Bronchial epithelial cell (primary cell): ENCODE data around the gene ITGAL. TPM values are rescaled to one million over a fixed set of nuclear protein-coding genes. Genes with fewer than 3 reads are reported as not detected.
A peak's percentile ranks its signal among the peaks of the same experiment; 100 is the strongest.
"Not testable (repeated sequence)": the region's sequence is repeated elsewhere in the genome, so short reads cannot be mapped to it uniquely, and the experiment has no call there.

Experiments
- DNase-seq: peaks from one replicate; pipeline ENCODE4 v3.0.0-alpha.2; 2010; ENCODE audit warnings: low read depth
- FAIRE-seq: peaks from 2 replicates; lab custom pipeline; 2011; peaks lifted over from hg19 to GRCh38; lab: Jason Lieb, UNC
- H3K27me3 ChIP-seq: 2 replicates; pipeline ENCODE4 v1.5.1; 2011; ENCODE audit warnings: low read length; ENCODE audit not compliant: control insufficient read depth, insufficient read depth
- H3K36me3 ChIP-seq: 2 replicates; pipeline ENCODE4 v1.5.1; 2011; ENCODE audit warnings: low read length; ENCODE audit not compliant: control insufficient read depth, insufficient read depth
- H3K4me3 ChIP-seq: 2 replicates; pipeline ENCODE4 v1.5.1; 2011; ENCODE audit warnings: mild to moderate bottlenecking, low read depth, low read length, control low read depth
- total RNA-seq: library from RNA; depleted of rRNA; stranded (reverse); fragments of >200 nt; gene quantifications from 2 replicates; pipeline ENCODE4 v1.2.1, GENCODE V29; 2014
- TF ChIP-seq, protein P1 (sequence below): IDR thresholded peaks from 2 replicates; pipeline ENCODE4 v1.5.1; 2011; ENCODE audit warnings: mild to moderate bottlenecking, moderate library complexity, low read length, control low read depth, inconsistent platforms; ENCODE audit not compliant: insufficient read depth, severe bottlenecking

ITGAL gene
- total RNA-seq, 1 donor from 2014 or later, result not detected

DNA sequence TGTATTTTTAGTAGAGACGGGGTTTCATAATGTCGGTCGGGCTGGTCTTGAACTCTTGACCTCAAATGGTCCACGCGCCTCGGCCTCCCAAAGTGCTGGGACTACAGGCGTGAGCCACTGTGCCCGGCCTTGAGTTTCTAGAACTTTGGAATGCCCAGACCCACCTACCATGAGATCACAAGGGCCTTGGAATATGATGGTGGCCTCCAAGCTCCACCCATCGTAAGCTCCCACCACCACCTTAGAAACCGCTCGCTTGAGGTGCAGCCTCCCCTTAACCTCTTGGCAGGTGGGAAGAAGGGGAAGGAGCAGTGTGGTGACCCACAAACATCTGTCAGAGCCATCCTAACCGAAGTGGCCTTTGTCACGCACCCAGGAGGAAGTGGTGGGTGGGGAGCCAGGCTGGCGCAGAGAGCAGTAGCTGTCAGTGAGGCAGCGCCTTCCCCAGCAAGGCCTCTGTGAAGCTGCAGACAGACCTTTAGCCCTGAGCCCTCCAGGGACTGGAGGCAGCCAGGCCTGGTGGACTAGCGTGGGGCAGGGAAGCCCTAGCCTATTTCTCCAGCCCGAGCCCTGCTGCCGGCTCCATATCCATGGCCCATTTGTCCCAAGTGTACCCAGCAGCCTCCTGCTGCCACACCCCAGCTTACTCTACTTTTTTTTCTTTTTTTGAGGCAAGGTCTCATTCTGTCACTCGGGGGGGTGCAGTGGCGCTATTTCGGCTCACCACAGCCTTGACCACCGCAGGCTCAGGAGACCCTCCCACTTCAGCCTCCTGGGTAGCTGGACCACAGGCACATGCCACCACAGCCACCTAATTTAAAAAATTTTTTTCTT, 13.8 kb upstream of the ITGAL start:
- no peak for FAIRE-seq
- no peaks in the 10 kb centered on the region for H3K36me3 ChIP-seq
- TF ChIP-seq, protein P1, sequence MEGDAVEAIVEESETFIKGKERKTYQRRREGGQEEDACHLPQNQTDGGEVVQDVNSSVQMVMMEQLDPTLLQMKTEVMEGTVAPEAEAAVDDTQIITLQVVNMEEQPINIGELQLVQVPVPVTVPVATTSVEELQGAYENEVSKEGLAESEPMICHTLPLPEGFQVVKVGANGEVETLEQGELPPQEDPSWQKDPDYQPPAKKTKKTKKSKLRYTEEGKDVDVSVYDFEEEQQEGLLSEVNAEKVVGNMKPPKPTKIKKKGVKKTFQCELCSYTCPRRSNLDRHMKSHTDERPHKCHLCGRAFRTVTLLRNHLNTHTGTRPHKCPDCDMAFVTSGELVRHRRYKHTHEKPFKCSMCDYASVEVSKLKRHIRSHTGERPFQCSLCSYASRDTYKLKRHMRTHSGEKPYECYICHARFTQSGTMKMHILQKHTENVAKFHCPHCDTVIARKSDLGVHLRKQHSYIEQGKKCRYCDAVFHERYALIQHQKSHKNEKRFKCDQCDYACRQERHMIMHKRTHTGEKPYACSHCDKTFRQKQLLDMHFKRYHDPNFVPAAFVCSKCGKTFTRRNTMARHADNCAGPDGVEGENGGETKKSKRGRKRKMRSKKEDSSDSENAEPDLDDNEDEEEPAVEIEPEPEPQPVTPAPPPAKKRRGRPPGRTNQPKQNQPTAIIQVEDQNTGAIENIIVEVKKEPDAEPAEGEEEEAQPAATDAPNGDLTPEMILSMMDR, result no peak
- no peak overlapping the region for H3K4me3 ChIP-seq
- no peaks in the 10 kb centered on the region for H3K27me3 ChIP-seq
- no peak for DNase-seq

DNA sequence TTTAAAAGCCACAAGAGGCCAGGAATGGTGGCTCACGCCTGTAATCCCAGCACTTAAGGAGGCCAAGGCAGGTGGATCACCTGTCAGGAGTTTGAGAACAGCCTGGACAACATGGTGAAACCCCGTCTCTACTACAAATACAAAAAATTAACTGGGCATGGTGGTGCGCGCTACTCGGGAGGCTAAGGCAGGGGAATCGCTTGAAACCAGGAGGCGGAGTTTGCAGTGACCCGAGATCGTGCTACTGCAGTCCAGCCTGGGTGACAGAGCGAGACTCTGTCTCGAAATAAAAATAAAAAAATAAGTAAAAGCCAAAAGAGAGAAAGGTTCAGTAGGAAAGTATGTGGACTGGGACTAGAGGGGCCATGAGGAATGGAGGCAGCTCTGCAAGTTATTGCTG, 13.1 kb upstream of the ITGAL start:
- Histone ChIP-seq H3K27me3 (no peaks in the 10 kb centered on the region), H3K4me3 (no peak overlapping the region), H3K36me3 (no peaks in the 10 kb centered on the region)
- DNase-seq, result no peak
- FAIRE-seq, result no peak
- TF ChIP-seq, protein P1, result no peak

DNA sequence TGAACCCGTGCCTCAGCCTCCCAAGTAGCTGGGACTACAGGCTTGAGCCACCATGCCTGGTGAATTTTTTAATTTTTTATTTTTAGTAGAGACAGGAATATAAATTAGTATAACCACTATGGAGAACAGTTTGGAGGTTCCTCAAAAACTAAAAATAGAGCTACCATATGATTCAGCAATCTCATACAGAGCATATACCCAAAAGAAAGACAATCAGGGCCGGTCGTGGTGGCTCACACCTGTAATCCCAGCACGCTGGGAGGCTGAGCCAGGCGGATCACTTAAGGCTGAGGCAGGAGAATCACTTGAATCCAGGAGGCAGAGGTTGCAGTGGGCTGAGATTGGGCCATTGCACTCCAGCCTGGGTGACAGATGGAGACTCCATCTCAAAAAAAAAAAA, 11.1 kb upstream of the ITGAL start:
- not testable (repeated sequence) for DNase-seq, H3K27me3 ChIP-seq, FAIRE-seq, H3K4me3 ChIP-seq, H3K36me3 ChIP-seq

DNA sequence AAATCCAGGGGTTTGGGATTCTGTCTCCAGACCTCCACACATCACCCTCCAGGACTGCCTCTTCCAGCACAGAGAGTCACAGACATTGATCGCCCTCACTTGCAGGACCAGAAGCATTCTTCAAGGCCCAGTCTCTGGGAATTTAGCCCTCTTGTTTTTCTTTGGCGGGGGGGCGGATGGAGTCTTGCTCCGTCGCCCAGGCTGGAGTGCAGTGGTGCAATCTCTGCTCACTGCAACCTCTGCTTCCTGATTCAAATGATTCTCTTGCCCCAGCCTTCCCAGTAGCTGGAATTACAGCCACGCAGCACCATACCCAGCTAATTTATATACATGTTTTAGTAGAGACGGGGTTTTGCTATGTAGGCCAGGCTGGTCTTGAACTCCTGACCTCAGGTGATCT, 8.5 kb upstream of the ITGAL start:
- Histone ChIP-seq H3K36me3 (no peaks in the 10 kb centered on the region), H3K4me3 (no peak overlapping the region), H3K27me3 (no peaks in the 10 kb centered on the region)
- no peak for FAIRE-seq
- TF ChIP-seq, protein P1, result no peak
- DNase-seq, result no peak

DNA sequence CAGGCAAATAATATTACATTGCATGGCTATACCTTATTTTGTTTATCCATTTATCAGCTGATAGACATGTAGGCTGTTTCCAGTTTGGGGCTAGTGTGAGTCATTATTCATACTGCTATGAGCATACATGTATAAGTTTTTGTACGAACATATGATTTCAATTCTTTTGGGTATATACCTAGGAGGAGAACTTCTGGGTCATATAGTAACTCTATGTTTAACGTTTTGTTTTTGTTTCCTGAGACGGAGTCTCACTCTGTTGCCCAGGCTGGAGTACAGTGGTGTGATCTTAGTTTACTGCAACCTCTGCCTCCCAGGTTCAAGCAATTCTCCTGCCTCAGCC, 2.4 kb upstream of the ITGAL start:
- H3K4me3 ChIP-seq, result no peak overlapping the region
- H3K36me3 ChIP-seq, result no peaks in the 10 kb centered on the region
- peaks cover 5% of the 10 kb centered on the region for H3K27me3 ChIP-seq
- peak; percentile 22 for DNase-seq
- FAIRE-seq, result no peak
- TF ChIP-seq, protein P1, result no peak

DNA sequence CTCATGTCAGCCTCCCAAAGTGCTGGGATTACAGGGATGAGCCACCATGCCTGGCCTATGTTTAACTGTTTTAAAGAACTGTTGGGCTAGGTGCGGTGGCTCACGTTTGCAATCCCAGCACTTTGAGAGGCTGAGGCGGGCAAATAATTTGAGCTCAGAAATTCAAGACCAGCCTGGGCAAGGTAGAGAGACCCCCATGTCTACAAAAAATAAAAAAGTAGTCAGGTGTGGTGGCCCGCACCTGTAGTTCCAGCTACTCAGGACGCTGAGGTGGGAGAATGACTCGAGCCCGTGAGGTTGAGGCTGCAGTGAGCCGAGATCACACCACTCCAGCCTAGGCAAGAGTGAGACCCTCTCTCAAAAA, 1.9 kb upstream of the ITGAL start:
- Histone ChIP-seq H3K36me3 (no peaks in the 10 kb centered on the region), H3K4me3 (no peak overlapping the region), H3K27me3 (peaks cover 5% of the 10 kb centered on the region)
- FAIRE-seq (no peak), DNase-seq (no peak)
- TF ChIP-seq, protein P1, result no peak
